Measurements from ENCODE around the gene OR51B4. TPM values are rescaled to one million over a fixed set of nuclear protein-coding genes. Genes with fewer than 3 reads are reported as not detected.

Gene OR51B4
- not detected for total RNA-seq

- H3K36me3 ChIP-seq = no peaks in the 10 kb centered on the region
- 61 to 71% methylated on average over 2 of the region's 2 CpGs for WGBS, 2 donors (ENCODE audit: low coverage in 1 of 2)
- no peak within 1 kb of the TSS for H3K27ac ChIP-seq
- TF ChIP-seq POLR2AphosphoS5 (IDR thresholded peaks at IDR 0.05) = no peak
- H3K27me3 ChIP-seq = no peaks in the 10 kb centered on the region
- no peak within 1 kb of the TSS for H3K4me3 ChIP-seq
- H3K4me1 ChIP-seq = no peaks in the 10 kb centered on the region
- ATAC-seq = no peak
- H3K9me3 ChIP-seq = no peaks in the 10 kb centered on the region
These were observed at the start of gene OR51B4 for GRCh38 chr11:5301846-5302245. OR51B4 (minus strand) TSS chr11:5301946; CDS start chr11:5301946, 0 bp downstream.

GRCh38 chr11:5351208-5351607 lies 49.5 kb upstream of the OR51B4 start, which contains the start of gene OR51B6:
OR51B6 (plus strand) TSS chr11:5351508; CDS start chr11:5351508, 0 bp downstream.
- no peaks in the 10 kb centered on the region for H3K36me3 ChIP-seq
- ATAC-seq = no peak
- H3K27me3 ChIP-seq = no peaks in the 10 kb centered on the region
- TF ChIP-seq POLR2A (IDR thresholded peaks at IDR 0.05) = no peak
- no peak for TF ChIP-seq EP300 (IDR thresholded peaks at IDR 0.05)
- no peak for TF ChIP-seq POLR2AphosphoS5 (IDR thresholded peaks at IDR 0.05)
- TF ChIP-seq CTCF (IDR thresholded peaks at IDR 0.05) = no peak
- no peak within 1 kb of the TSS for H3K4me3 ChIP-seq
- 47 to 82% methylated on average over 1 of the region's 1 CpG for WGBS, 2 donors (ENCODE audit: low coverage in 1 of 2)
- no peaks in the 10 kb centered on the region for H3K9me3 ChIP-seq
- no peak within 1 kb of the TSS for H3K27ac ChIP-seq
- H3K4me1 ChIP-seq = no peaks in the 10 kb centered on the region

DNA sequence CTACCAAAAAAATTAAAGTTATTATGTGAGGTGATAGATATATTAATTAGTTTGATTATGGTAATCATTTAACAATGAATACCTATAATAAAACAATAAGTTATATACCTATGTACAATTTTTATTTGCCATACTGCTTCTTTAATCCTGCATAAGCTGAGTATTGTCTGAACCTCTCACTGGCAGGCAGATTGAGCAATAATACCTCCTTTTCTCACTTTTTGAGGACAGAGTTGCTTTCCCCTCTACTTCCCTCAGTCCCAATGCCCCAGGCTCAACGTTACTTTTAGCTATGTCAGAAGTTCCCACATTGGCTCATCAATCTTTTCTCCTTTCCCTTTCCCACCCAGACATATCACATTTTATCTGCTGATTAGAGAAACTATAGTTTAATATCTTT lies 47.8 kb upstream of the OR51B4 start:
- Histone ChIP-seq H3K4me3 (no peak overlapping the region), H3K9me3 (no peaks in the 10 kb centered on the region), H3K27ac (no peak overlapping the region), H3K4me1 (no peaks in the 10 kb centered on the region), H3K36me3 (no peaks in the 10 kb centered on the region), H3K27me3 (no peaks in the 10 kb centered on the region)
- 33 to 38% methylated on average over 1 of the region's 1 CpG for WGBS, 2 donors (ENCODE audit: low coverage in 1 of 2)
- no peak for ATAC-seq
- TF ChIP-seq POLR2A (IDR thresholded peaks at IDR 0.05) (no peak), POLR2AphosphoS5 (IDR thresholded peaks at IDR 0.05) (no peak)

DNA sequence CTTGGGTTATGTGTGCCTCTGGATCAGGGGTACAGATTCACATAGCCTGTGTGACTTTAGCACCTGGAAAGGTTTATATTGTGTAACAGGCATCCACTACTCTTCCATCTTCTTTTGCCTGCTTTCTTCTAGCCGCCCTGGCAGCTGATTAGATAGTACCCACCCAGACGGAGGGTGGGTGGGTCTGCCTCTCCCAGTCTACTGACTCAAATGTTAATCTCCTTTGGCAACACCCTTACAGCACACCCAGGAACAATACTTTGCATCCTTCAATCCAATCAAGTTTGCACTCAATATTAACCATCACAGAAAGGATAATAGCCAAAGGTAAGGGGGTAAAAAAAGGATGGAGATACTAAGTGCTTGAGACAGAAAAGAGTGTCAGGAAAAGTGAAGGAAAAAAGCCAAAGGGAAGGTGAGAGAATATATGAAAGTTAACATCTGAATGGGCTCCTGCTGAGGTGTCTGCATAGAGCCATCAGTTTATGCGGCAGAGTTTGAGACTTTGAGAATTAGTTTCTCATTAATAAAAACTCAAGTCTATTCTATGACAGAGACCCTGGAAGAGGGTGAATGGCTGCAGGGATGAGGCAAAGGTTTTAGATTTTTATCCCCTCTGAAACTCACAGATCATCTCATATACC lies 46.9 kb upstream of the OR51B4 start:
- H3K9me3 ChIP-seq = no peaks in the 10 kb centered on the region
- TF ChIP-seq POLR2A (IDR thresholded peaks at IDR 0.05) = no peak
- TF ChIP-seq POLR2AphosphoS5 (IDR thresholded peaks at IDR 0.05) = no peak
- no peak for TF ChIP-seq CTCF (IDR thresholded peaks at IDR 0.05)
- TF ChIP-seq EP300 (IDR thresholded peaks at IDR 0.05) = no peak
- H3K4me3 ChIP-seq = no peak overlapping the region
- ATAC-seq = no peak
- no peaks in the 10 kb centered on the region for H3K27me3 ChIP-seq
- WGBS, 2 donors (ENCODE audit: low coverage in 1 of 2) = 5 to 10% methylated on average over 2 to 3 of the region's 3 CpGs
- H3K4me1 ChIP-seq = no peaks in the 10 kb centered on the region
- no peaks in the 10 kb centered on the region for H3K36me3 ChIP-seq
- H3K27ac ChIP-seq = no peak overlapping the region

- no peaks in the 10 kb centered on the region for H3K9me3 ChIP-seq
- H3K36me3 ChIP-seq = no peaks in the 10 kb centered on the region
- H3K4me3 ChIP-seq = no peak overlapping the region
- no peak for ATAC-seq
- no peaks in the 10 kb centered on the region for H3K27me3 ChIP-seq
- TF ChIP-seq POLR2AphosphoS5 (IDR thresholded peaks at IDR 0.05) = no peak
- TF ChIP-seq CTCF (IDR thresholded peaks at IDR 0.05) = no peak
- TF ChIP-seq POLR2A (IDR thresholded peaks at IDR 0.05) = no peak
- no peak for TF ChIP-seq EP300 (IDR thresholded peaks at IDR 0.05)
- no peaks in the 10 kb centered on the region for H3K4me1 ChIP-seq
- 58 to 68% methylated on average over 3 of the region's 3 CpGs for WGBS, 2 donors (ENCODE audit: low coverage in 1 of 2)
- H3K27ac ChIP-seq = no peak overlapping the region
These were observed 44.1 kb upstream of the OR51B4 start for GRCh38 chr11:5345831-5346230.
